Muscle of leg (tissue), 11 donors: ENCODE measurements around the gene NDST1. TPM values are rescaled to one million over a fixed set of nuclear protein-coding genes. Genes with fewer than 3 reads are reported as not detected.

ENCODE experiments used
- DNase-seq: peaks from one replicate; pipeline ENCODE4 v3.0.0; 2013
- H3K27ac ChIP-seq: one replicate; pipeline ENCODE4 v1.5.1; 2013; ENCODE audit warnings: mild to moderate bottlenecking, low read length, control low read depth
- H3K27me3 ChIP-seq: one replicate; pipeline ENCODE4 v1.6.1; 2013; ENCODE audit warnings: low read length; ENCODE audit not compliant: control insufficient read depth, insufficient read depth
- H3K36me3 ChIP-seq: one replicate; pipeline ENCODE4 v1.6.1; 2013; ENCODE audit warnings: low read length; ENCODE audit not compliant: control insufficient read depth, insufficient read depth
- H3K4me1 ChIP-seq: one replicate; pipeline ENCODE4 v1.6.1; 2013; ENCODE audit warnings: low read length; ENCODE audit not compliant: control insufficient read depth, insufficient read depth
- H3K4me3 ChIP-seq: one replicate; pipeline ENCODE4 v1.5.1; 2013; ENCODE audit warnings: low read length, control low read depth
- H3K9me3 ChIP-seq: replicated peaks from 2 replicates; pipeline ENCODE4 v1.6.1; 2013; ENCODE audit warnings: low read depth, low read length; ENCODE audit not compliant: control insufficient read depth
- WGBS: methylation state at CpG from one replicate; pipeline ENCODE4 v1.1.5; 2013; ENCODE audit warnings: missing lambda C conversion rate; ENCODE audit not compliant: insufficient coverage; 5-methylcytosine and 5-hydroxymethylcytosine counted together
- polyA plus RNA-seq, 8 donors: library from polyadenylated mRNA; unstranded; fragments of 120-200 nt; gene quantifications; one replicate each; pipeline versions ENCODE4 v1.2.1 to v1.2.3, GENCODE V29; 2013; ENCODE audit warnings: inconsistent platforms in 1 of 8, low replicate concordance in 1 of 8; ENCODE audit not compliant: insufficient read length in 8 of 8, insufficient read depth in 1 of 8
- total RNA-seq: library from RNA; stranded (reverse); fragments of 120-200 nt; gene quantifications from one replicate; pipeline ENCODE4 v1.2.4, GENCODE V29; 2013

Gene NDST1
- total and polyA plus RNA-seq, 9 donors = 24.4 to 71.2 (median 53.1) TPM

DNA sequence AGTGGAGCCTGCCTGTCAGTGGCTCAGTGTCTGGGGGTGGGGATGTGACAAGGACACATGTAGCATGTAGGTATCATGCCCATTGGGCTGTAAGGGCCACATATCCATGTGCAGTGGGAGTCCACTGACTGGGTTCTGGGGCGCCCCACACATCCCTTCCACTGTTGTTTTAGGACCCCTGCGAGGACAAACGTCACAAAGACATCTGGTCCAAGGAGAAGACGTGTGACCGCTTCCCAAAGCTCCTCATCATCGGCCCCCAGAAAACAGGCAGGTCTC is 33.4 kb downstream of the NDST1 start:
- Histone ChIP-seq H3K9me3 (no peaks in the 10 kb centered on the region), H3K36me3 (peaks cover 87% of the 10 kb centered on the region), H3K4me3 (no peak overlapping the region), H3K27me3 (no peaks in the 10 kb centered on the region), H3K4me1 (no peaks in the 10 kb centered on the region), H3K27ac (no peak overlapping the region)
- DNase-seq = no peak
- WGBS = 93% methylated on average over 4 of the region's 6 CpGs

DNA sequence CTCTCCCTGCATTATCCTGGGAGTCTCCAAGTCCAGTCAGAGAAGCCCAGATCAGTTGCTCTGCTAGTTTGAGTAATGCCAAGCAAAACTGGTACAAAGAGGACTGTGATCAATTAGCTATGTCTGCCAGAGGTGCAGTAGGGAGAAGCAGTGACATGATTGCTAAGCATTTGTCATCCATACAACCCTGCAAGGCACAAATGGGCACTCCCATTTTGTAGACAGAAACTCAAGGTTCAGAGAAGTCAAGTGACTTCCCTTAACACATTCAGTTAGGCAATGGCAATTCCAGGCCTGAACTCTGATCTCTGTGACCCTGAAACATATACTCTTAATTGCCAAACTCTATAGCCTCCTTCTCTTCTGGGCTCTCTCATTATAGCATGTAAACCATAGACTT is 34.0 kb downstream of the NDST1 start:
- no peak for DNase-seq
- H3K27me3 ChIP-seq = no peaks in the 10 kb centered on the region
- H3K4me3 ChIP-seq = no peak overlapping the region
- no peaks in the 10 kb centered on the region for H3K9me3 ChIP-seq
- H3K27ac ChIP-seq = no peak overlapping the region
- peaks cover 88% of the 10 kb centered on the region for H3K36me3 ChIP-seq
- no peaks in the 10 kb centered on the region for H3K4me1 ChIP-seq

DNA sequence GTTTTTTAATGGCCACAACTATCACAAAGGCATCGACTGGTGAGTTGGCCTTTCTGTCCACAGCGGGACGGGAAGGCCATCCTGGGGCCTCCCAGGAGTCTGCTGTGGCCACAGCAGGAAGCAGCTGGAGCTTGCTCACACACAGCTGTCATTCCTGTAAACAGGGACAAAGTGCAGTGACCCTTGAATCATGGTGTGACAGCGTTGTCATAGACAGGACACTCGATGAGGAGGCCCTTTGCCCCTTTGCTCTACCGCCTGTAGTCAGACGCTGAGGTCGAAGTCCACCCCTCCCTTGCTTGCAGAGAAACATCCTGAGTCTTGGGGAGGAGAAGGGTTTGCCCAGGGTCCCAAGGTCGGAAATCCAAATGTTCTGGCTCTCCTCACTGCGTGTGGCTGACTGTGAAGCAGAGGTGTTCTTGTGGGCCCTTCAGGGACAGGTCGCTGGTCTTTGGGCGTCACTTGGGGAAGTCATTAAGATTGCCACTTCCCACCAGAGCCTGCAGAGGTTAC is 35.1 kb downstream of the NDST1 start:
- Histone ChIP-seq H3K4me1 (no peaks in the 10 kb centered on the region), H3K9me3 (no peaks in the 10 kb centered on the region), H3K4me3 (no peak overlapping the region), H3K27me3 (no peaks in the 10 kb centered on the region), H3K36me3 (peaks cover 89% of the 10 kb centered on the region), H3K27ac (peak overlapping the region; percentile 47)
- 78% methylated on average over 10 of the region's 12 CpGs for WGBS
- no peak for DNase-seq

DNA sequence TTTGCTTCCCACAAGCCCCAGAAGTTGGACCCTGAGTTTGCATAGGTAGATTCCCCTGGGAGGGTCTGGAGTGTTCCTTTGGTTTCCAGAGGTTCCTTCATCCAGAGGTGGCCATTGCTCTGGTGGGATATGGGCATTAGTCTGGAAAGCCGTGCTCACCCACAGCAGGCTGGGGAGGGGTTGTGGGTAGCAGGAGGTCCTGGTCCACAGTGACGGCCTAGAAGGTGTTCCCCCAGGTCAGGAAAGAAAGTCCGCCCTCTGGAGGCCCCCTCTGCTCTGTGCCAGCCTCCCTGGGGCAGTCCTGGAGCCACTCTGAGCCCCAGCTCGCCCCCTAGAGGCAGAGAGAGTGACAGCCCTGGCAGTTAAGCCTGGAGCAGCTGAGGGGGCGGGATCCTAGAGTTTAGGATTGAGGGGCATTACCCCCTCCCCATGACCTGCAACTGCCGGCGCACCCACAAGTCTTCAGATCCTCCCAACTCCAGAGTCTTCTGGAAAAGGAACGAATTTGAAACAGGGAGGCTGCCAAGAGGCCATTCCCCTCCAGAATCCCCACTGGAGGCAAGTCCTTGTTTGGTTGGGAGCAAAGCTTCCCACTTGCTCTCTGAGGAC is 36.8 kb downstream of the NDST1 start:
- no peaks in the 10 kb centered on the region for H3K4me1 ChIP-seq
- WGBS = 45% methylated on average over 4 of the region's 8 CpGs
- peaks cover 87% of the 10 kb centered on the region for H3K36me3 ChIP-seq
- peak; percentile 51 for DNase-seq
- no peak overlapping the region for H3K4me3 ChIP-seq
- no peaks in the 10 kb centered on the region for H3K27me3 ChIP-seq
- no peaks in the 10 kb centered on the region for H3K9me3 ChIP-seq
- no peak overlapping the region for H3K27ac ChIP-seq

DNA sequence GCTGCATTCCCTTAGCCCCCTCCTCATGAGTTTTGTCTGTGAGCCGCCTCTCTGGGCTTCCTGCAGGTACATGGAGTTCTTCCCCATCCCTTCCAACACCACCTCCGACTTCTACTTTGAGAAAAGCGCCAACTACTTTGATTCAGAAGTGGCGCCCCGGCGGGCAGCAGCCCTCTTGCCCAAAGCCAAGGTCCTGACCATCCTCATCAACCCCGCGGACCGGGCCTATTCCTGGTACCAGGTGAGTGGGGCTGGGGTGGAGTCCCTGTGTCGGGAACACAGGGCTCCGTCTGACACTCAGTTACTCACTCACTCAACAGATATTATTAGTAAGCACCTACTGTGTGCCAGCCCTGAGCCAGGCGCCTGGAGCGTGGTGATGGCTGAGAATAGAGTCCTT is 37.3 kb downstream of the NDST1 start:
- Histone ChIP-seq H3K27me3 (no peaks in the 10 kb centered on the region), H3K27ac (no peak overlapping the region), H3K4me3 (no peak overlapping the region), H3K4me1 (no peaks in the 10 kb centered on the region), H3K9me3 (no peaks in the 10 kb centered on the region), H3K36me3 (peaks cover 84% of the 10 kb centered on the region)
- DNase-seq = no peak
- 98% methylated on average over 6 of the region's 13 CpGs for WGBS

DNA sequence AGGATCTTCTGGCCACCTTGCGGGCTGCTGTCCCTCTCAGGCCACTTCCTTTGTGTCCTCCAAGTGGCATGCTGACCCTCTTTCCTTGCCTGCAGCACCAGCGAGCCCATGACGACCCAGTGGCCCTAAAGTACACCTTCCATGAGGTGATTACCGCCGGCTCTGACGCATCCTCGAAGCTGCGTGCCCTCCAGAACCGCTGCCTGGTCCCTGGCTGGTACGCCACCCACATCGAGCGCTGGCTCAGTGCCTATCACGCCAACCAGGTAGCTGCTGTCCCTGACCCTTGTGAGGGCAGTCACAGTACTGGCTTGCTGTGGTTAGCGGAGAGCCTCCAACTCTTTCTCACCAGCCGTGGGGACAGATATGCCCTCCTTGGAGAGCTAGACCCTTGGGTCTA is 40.2 kb downstream of the NDST1 start:
- Histone ChIP-seq H3K36me3 (peaks cover 84% of the 10 kb centered on the region), H3K4me3 (no peak overlapping the region), H3K27me3 (no peaks in the 10 kb centered on the region), H3K4me1 (no peaks in the 10 kb centered on the region), H3K27ac (no peak overlapping the region), H3K9me3 (no peaks in the 10 kb centered on the region)
- WGBS = 94% methylated on average over 13 of the region's 15 CpGs
- no peak for DNase-seq

DNA sequence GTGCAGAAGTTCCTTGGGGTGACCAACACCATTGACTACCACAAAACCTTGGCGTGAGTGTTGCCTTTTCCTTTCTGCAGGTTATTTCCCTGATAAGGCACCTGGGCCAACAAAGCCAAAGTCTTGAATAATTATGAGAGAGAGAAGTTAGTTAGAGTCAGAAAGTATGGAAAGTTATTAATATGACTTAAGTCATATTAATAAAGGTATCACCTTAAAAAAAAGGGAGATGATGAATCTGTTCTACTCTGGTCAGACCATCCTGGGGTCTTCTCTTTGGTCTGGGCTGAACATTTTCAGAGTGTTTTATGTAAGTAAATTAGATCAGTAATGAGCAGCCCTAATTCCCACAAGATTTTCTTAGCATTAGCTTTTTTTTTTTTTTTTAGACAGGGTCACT is 41.8 kb downstream of the NDST1 start:
- peaks cover 90% of the 10 kb centered on the region for H3K36me3 ChIP-seq
- H3K9me3 ChIP-seq = no peaks in the 10 kb centered on the region
- no peaks in the 10 kb centered on the region for H3K27me3 ChIP-seq
- no peak overlapping the region for H3K27ac ChIP-seq
- WGBS = no CpG with 5 or more reads among the region's 1 CpG
- H3K4me1 ChIP-seq = no peaks in the 10 kb centered on the region
- no peak for DNase-seq
- no peak overlapping the region for H3K4me3 ChIP-seq

DNA sequence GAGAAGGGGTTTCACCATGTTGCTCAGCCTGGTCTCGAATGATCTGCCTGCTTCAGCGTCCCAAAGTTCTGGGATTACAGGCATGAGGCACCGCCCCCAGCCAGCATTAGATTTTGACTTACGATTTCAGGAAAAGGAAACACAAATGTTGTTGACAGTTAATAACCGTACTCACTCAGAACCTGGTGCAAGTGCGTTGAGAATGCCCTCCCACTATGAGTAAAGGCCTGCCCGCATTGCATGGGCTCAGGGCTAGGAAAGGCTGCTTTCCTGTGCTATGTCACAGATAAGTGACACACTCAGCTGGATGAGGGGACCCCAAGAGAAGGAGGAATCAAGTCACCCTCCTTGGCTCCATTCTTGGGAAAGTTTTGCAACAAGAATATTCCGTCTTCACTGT is 42.4 kb downstream of the NDST1 start:
- Histone ChIP-seq H3K27ac (no peak overlapping the region), H3K27me3 (no peaks in the 10 kb centered on the region), H3K4me1 (no peaks in the 10 kb centered on the region), H3K36me3 (peaks cover 90% of the 10 kb centered on the region), H3K4me3 (no peak overlapping the region), H3K9me3 (no peaks in the 10 kb centered on the region)
- DNase-seq = no peak
- 78% methylated on average over 8 of the region's 8 CpGs for WGBS

DNA sequence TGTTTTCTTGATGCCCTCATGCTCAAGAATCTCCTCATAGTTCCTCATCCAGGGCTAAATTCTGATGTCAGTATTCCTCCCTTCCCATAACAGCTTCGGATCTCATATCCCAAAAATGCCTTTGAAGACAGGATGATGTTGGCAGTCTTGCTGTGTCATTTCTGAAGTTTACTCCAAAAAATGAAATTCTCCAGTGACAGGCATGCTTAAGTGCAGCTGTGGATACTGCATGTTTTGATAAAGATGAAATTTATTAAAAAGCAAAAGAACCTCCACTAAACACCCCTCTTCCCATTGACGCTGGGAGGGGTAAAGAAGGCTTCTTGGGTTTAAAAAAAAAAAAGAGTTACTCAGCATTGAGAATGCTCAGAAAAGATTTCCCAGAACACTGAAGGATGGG is 43.1 kb downstream of the NDST1 start:
- peak; percentile 58 for DNase-seq
- no peaks in the 10 kb centered on the region for H3K27me3 ChIP-seq
- peaks cover 91% of the 10 kb centered on the region for H3K36me3 ChIP-seq
- no peaks in the 10 kb centered on the region for H3K9me3 ChIP-seq
- no CpG with 5 or more reads among the region's 2 CpGs for WGBS
- H3K4me1 ChIP-seq = no peaks in the 10 kb centered on the region
- H3K27ac ChIP-seq = no peak overlapping the region
- no peak overlapping the region for H3K4me3 ChIP-seq

DNA sequence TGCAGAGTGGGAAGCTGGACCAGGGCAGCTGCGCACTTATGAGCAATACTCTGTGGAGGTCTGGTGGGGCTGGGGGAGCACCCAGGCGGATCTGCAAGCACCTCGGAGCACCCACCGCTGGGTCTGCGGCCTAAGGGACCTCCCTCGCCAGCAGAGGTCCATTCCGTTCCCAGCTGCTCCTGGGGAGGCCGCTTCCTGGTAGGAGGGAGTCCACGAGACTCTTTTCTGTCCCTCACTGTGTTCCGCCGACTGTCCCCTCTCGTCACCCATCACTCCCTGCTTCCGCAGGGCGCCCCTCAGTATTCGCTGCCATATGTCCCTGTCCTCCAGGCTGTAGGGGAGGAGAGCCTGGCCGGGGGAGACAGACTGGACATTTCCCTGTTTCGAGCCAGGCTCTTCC is 45.5 kb downstream of the NDST1 start:
- peaks cover 10% of the 10 kb centered on the region for H3K4me1 ChIP-seq
- H3K4me3 ChIP-seq = no peak overlapping the region
- WGBS = 100% methylated on average over 9 of the region's 17 CpGs
- H3K36me3 ChIP-seq = peaks cover 79% of the 10 kb centered on the region
- no peak for DNase-seq
- H3K27me3 ChIP-seq = no peaks in the 10 kb centered on the region
- H3K9me3 ChIP-seq = no peaks in the 10 kb centered on the region
- H3K27ac ChIP-seq = no peak overlapping the region

DNA sequence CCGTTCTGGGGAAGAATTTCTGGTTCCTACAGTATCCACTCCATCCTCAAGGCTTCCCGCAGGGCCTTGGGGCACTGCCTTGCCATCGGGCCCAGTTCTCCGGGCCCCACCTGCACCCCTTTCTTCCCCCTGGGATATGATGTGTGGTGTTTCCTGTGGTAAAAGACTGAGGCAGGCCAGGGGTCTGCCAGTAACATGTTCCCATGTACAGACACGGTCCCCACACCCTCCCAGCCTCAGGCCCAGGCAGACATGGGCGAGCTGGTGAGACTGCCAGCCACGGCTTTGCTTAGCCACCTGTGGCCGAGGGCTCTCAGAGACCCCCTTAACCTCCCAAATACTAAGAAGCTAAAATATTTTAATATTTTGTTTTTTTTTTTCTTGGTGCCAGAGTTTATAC is 46.0 kb downstream of the NDST1 start:
- WGBS = no CpG with 5 or more reads among the region's 8 CpGs
- Histone ChIP-seq H3K4me3 (no peak overlapping the region), H3K4me1 (peaks cover 11% of the 10 kb centered on the region), H3K36me3 (peaks cover 74% of the 10 kb centered on the region), H3K27ac (no peak overlapping the region), H3K27me3 (no peaks in the 10 kb centered on the region), H3K9me3 (no peaks in the 10 kb centered on the region)
- no peak for DNase-seq
